AG04450 (cell line): ENCODE measurements around the gene TCTN2. TPM values are rescaled to one million over a fixed set of nuclear protein-coding genes. Genes with fewer than 3 reads are reported as not detected.

Experiments
- CTCF ChIA-PET: fragments of 300-600, 350-600 bp; formaldehyde crosslinking; extraction: SDS; loops from one replicate; lab custom pipeline; 2022; ENCODE audit warnings: antibody characterized with exemption, inconsistent platforms; lab: Charles Lee
- POLR2A ChIA-PET: fragments of 350-600 bp; formaldehyde crosslinking; extraction: SDS; loops from one replicate; lab custom pipeline; 2021; ENCODE audit warnings: antibody characterized with exemption, inconsistent platforms; lab: Yijun Ruan, JAX
- DNase-seq: peaks from one replicate; pipeline ENCODE4 v3.0.0-alpha.2; 2011; ENCODE audit warnings: low read depth, low spot score
- H3K27ac ChIP-seq: one replicate; pipeline ENCODE4 v1.5.1; 2012; ENCODE audit warnings: low read depth, low read length, control low read depth
- H3K27me3 ChIP-seq: one replicate; pipeline ENCODE4 v1.6.0; 2012; ENCODE audit warnings: low read length; ENCODE audit not compliant: control insufficient read depth, insufficient read depth
- H3K4me3 ChIP-seq: 2 replicates; pipeline ENCODE4 v1.5.1; 2011; ENCODE audit warnings: mild to moderate bottlenecking, low read depth, low read length, control low read depth
- H3K9me3 ChIP-seq: 2 replicates; pipeline ENCODE4 v1.5.1; 2012; ENCODE audit warnings: low read length; ENCODE audit not compliant: control insufficient read depth, insufficient read depth
- polyA plus RNA-seq: library from polyadenylated mRNA; depleted of rRNA; stranded (reverse); fragments of >200 nt; gene quantifications from 2 replicates; pipeline ENCODE4 v1.2.3, GENCODE V29; 2011
- TF ChIP-seq, protein P1 (sequence below): IDR thresholded peaks from 2 replicates; pipeline ENCODE4 v1.5.1; 2011; ENCODE audit warnings: low read depth, low read length, control low read depth, inconsistent platforms

TCTN2 gene
- polyA plus RNA-seq, 1 experiment = 9.1 TPM

DNA sequence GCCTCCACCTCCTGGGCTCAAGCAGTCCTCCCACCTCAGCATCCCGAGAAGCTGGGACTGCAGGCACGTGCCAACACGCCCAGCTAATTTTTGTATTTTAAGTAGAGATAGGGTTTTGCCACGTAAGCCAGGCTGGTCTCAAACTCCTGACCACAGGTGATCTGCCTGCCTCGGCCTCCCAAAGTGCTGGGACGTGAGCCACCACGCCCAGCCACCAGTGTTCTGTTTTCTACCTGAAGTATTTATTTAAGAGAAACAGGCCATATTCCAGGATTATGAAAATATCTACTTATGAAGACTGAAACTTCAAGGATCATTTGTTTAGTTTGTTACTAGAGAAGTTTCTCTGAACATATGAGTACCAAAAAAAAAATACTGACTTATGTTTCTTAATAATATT lies 27.0 kb upstream of the TCTN2 start:
- POLR2A ChIA-PET = no interaction called here
- no peak for DNase-seq
- no peak overlapping the region for H3K27ac ChIP-seq
- H3K9me3 ChIP-seq = no peaks in the 10 kb centered on the region
- H3K4me3 ChIP-seq = no peak overlapping the region
- no peaks in the 10 kb centered on the region for H3K27me3 ChIP-seq
- CTCF ChIA-PET = no interaction called here
- TF ChIP-seq, protein P1, sequence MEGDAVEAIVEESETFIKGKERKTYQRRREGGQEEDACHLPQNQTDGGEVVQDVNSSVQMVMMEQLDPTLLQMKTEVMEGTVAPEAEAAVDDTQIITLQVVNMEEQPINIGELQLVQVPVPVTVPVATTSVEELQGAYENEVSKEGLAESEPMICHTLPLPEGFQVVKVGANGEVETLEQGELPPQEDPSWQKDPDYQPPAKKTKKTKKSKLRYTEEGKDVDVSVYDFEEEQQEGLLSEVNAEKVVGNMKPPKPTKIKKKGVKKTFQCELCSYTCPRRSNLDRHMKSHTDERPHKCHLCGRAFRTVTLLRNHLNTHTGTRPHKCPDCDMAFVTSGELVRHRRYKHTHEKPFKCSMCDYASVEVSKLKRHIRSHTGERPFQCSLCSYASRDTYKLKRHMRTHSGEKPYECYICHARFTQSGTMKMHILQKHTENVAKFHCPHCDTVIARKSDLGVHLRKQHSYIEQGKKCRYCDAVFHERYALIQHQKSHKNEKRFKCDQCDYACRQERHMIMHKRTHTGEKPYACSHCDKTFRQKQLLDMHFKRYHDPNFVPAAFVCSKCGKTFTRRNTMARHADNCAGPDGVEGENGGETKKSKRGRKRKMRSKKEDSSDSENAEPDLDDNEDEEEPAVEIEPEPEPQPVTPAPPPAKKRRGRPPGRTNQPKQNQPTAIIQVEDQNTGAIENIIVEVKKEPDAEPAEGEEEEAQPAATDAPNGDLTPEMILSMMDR = no peak

DNA sequence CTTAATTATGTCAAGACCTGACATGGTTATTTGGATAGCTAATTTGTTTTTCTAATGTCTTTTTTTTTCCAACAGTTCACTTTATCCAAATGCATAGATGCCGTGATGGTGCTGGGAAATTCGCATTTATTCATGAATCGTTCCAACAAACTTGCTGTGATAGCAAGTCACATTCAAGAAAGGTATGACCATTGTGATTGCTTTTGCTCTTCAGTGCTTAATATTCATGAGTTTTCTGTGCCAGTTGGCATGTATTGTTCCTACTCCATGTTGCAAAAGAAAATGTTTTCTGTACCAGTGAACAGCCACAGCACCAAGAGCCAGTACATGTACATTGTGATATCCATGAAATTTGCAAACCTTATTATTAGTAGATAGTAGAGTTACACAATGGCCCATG lies 25.5 kb upstream of the TCTN2 start:
- Histone ChIP-seq H3K4me3 (no peak overlapping the region), H3K27ac (no peak overlapping the region), H3K9me3 (no peaks in the 10 kb centered on the region), H3K27me3 (no peaks in the 10 kb centered on the region)
- CTCF ChIA-PET = interaction anchor here (0.6 kb wide), 1 partner anchor 260 kb away, joined by 4 read pairs; no protein-coding TSS in a partner anchor
- DNase-seq = no peak
- TF ChIP-seq, protein P1 = no peak
- POLR2A ChIA-PET = no interaction called here

DNA sequence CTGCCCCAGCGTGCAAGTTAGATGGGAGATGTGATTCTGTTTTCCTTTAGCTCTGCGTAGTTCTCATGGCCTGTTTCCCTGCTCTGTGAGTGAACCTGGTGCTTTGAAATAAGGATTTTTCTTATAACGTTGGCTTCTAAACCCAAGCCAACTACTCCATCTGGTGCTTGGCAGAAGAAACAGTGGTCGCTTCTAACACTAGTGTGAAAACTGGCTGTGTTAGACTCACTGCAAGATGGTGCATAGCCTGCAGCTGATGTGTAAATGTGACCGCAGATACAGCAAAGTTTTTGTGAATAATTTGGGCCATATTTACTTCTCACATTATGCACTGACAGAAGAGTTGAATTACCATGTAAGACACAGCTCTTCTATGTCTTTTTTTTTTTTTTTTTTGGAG lies 25.0 kb upstream of the TCTN2 start:
- Histone ChIP-seq H3K9me3 (no peaks in the 10 kb centered on the region), H3K4me3 (no peak overlapping the region), H3K27me3 (no peaks in the 10 kb centered on the region), H3K27ac (no peak overlapping the region)
- no peak for DNase-seq
- POLR2A ChIA-PET = no interaction called here
- TF ChIP-seq, protein P1 = no peak
- CTCF ChIA-PET = interaction anchor here (0.6 kb wide), 1 partner anchor 260 kb away, joined by 4 read pairs; no protein-coding TSS in a partner anchor

DNA sequence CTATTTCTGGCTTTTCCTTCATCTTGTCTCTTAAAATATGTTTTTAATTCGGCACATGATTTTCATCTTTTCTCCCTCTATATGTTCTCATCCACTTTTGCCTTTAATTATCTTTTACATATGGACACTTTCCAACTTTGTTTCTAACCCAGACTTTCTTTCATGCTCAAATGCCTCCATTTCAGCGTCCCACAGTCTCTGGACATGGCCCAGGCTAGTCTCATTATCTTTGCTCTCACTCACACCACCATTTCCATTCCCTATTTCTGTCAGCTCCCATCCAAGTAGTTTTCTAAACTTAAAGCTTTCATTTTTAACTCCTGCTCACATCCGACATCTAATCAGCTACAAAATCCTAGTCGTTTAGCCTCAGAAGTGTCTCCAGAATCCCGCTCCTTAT lies 22.5 kb upstream of the TCTN2 start:
- TF ChIP-seq, protein P1 = no peak
- ChIA-PET POLR2A (no interaction called here), CTCF (no interaction called here)
- Histone ChIP-seq H3K9me3 (no peaks in the 10 kb centered on the region), H3K27ac (no peak overlapping the region), H3K27me3 (no peaks in the 10 kb centered on the region), H3K4me3 (no peak overlapping the region)
- no peak for DNase-seq

DNA sequence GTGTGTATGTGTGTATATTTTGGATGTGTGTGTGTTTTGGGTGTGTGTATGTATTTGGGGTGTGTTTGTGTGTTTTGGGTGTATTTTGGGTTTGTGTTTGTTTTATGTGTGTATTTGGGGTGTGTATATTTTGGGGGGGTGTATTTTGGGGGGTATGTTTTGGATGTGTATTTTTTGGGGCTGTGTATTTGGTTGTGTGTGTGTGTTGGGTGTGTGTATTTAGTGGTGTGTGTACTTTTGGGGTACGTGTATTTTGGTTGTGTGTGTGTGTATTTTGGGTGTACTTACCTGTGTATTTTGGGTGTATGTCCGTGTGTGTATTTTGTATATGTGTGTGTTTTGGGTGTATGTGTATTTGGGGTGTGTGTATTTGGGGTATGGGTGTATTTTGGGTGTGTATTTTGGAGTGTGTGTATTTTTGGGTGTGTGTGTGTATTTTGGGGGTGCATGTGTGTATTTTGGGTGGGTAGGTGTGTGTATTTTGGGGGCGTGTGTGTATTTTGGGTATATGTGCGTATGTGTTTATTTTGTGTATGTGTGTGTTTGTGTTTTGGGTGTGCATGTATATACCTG lies 16.7 kb upstream of the TCTN2 start:
- Histone ChIP-seq H3K4me3 (no peak overlapping the region), H3K27me3 (no peaks in the 10 kb centered on the region), H3K27ac (no peak overlapping the region), H3K9me3 (no peaks in the 10 kb centered on the region)
- no peak for DNase-seq
- CTCF ChIA-PET = no interaction called here
- TF ChIP-seq, protein P1 = no peak
- POLR2A ChIA-PET = no interaction called here
